GM18508 (cell line): ENCODE measurements around the gene CR2.
"Not testable (repeated sequence)": the region's sequence is repeated elsewhere in the genome, so short reads cannot be mapped to it uniquely, and the experiment has no call there.

ENCODE experiments used
- ATAC-seq: cut with Tn5 transposase; IDR thresholded peaks from one replicate; pipeline ENCODE4 v1.9.1; 2021; ENCODE audit warnings: moderate number of reproducible peaks; ENCODE audit not compliant: insufficient read depth, unreplicated experiment

CR2 gene

DNA sequence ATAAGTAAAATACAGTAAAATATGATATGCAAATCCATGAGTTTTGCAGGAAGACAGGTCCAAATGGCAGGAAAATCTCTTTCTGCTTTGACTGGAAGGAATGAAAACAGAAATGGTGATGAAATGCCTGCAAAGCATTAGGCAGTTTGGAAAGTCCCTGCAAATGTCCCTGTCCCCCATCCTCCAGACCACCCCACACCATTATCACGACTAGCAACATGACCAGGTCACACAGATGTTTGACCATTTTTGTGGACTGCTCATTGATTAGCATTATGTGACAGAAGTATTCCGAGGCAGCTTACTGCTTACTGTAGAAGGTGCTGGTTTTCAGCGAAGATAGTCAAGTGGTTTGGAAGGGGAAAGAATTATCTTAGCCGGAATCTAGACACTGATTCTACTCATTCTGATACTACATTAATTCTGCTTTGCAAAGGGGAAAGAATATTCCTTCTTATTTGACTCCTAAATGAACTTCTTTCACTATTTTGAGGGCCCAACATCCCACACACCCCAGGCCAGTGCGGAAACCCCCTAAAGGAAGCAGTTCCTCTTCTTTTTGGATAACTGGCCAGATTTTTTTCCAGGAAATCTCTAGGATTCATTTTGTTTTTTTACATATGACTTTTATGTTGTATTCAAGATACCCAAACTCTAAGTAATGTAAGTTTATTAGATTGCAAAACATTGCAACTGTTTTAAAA, 9.5 kb upstream of the CR2 start:
- no peak for ATAC-seq

DNA sequence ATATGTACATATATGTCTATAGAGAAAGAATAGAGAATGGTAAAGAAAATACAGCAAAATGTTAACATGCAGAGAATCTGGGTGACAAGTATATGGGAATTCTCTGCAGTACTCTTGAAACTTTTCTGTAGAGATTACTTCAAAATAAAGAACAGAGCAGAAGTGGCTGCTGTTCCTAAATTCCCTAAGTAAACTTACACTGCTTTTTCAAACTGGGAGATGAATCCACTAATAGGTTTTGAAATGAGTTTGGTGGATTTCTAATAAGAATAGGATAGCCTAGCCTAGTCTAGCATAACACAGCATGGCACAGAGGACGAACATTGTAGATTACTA, 450 bp upstream of the CR2 start:
- ATAC-seq, result no peak

DNA sequence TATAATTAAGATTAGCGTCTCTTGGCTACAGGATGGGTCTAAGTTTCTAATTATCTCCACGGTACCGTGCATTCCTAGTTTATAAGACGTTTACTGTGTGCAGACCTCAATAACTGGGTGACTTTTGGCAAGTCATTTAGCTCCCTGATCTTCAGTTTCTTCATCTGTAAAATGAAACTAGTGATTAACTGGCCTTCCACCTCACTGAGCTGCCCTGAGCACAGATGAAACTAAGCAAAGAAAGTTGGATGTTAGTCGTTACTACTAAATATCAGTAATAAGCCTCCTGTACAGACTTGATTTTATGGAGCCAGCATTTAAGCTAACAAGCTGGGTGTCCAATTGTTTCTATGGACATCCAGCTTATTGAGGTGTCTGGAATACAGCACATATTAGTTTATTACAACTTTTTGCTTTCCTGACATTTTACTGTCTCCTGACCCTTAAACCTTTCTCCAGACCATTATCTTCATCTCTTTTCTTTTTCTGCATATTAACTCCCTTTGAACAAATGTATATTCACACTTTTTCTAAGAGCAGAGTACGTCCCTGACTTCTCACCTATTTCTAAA, 1.1 kb downstream of the CR2 start:
- ATAC-seq, result no peak

DNA sequence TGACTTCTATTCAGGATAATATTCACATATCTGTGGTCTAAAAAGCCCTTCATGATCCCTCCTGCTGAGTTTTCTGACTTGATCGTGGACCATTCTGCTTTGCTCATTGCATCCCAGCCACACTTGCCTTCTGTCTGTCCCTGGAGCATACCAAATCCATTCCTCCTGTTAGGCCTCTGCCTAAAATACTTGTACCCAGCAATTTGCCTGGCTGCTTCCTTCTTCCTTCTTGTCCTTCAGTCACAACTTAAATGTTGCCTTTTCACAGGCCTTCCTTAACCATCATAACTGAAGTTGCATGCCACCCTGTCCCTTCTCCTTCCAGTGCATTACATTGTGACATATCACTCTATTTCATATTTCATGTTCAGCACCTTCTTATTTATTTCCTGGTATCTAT, 4.3 kb downstream of the CR2 start:
- ATAC-seq, result no peak

DNA sequence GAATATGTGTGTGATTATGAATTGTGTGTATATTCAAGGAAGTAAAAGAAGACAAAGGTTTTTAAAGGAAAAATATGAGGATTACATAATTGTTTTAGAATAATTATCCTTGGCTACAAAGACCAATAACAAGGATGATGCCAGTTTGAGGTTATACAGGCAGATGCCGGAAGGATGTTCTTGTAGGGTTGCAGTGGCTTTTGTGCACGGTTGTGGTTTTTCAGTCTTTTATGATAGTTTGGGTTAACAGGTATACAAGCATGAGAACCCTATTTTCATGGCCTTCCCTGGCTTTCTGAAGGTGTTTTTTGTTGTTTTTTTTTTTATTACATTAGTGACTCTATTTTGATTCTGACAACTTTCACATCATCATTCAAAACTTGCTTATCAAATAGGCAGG, 4.9 kb downstream of the CR2 start:
- no peak for ATAC-seq

DNA sequence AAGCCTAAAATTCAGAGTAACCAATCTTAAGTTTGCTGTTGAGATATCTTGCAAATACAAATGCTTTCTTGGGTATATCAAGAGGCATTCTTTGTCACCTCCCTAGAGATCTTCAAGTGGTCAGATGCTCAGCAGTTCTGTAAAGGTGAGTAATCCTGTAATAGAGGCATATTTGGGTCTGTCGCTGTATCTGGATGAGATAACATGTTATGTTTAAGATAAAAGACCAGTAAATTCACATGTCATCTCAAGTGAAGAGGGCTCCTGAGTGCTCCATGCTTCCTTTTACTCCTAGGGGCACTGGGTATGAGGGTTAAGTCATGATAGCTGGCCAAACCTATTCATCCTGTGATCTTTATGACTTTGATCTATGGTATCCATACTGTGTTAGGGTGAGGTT, 7.5 kb downstream of the CR2 start:
- no peak for ATAC-seq

DNA sequence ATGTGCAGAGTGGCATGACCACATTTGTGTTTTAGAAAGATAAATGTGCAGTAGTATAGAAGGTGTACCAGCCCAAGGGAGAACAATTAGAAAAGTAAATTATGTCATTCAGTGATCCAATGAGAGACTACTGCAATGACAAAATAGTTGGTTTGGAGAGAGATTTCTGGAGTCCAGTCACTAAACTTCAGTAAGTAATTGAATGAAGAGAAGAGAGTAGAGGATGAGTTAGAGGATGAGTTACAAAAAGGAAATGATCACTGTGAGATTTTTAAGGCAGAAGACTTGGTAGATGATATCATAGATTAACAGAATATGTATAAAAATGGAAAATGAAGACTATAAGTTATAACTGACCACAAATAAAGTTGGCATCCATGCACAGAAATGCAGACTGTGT, 8.4 kb downstream of the CR2 start:
- no peak for ATAC-seq

DNA sequence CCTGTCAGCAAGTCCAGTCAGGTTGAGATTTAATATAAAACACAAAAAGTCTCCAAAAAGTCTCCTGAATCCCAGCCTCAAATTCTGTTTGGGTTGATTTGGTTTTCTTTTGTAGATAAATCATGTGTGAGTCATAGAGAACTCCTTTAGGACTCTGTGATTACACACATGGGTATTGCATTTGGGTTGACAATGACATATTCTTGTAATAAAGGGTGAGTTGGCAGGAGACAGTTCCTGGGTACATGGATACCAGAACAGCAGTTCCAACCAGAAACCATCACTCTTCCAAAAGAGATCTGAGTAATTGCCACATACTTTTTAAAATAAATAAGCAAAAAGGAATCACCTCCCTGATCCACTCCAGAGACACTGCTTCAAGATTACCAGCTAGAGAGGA, 8.9 kb downstream of the CR2 start:
- ATAC-seq, result no peak

DNA sequence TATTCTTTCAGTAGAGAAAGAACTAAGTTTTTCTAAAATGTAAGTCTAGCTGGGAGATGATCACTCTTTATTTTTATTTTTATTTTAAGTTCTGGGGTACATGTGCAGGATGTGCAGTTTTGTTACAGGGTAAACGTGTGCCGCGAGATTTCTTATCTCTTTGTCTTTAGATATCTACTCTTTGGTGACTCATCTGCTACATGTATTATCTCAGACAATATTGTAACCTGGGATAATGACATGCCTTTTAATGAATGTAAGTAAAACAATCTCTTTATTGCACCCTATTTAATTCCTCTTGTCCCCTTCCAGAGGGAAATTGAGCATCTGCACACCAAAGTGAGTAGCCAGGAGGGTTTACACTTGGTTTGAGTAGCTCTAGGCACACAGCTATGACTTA, 9.4 kb downstream of the CR2 start:
- ATAC-seq, result no peak

DNA sequence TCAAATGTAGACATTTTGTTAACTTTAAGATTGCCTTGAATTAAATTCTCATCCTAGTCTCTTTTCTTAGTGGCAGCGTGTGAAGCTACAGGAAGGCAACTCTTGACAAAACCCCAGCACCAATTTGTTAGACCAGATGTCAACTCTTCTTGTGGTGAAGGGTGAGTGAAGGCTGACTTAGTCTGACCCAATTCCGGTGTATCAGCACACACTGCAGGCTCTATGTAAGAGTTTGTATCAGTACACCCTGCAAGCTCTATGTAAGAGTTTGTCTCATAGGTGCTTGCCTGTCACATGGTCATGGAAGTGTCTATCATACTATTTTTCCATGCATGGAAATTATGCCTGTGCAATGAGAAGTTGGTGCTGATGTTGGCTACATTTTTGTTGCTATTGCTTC, 16.8 kb downstream of the CR2 start:
- ATAC-seq, result no peak

DNA sequence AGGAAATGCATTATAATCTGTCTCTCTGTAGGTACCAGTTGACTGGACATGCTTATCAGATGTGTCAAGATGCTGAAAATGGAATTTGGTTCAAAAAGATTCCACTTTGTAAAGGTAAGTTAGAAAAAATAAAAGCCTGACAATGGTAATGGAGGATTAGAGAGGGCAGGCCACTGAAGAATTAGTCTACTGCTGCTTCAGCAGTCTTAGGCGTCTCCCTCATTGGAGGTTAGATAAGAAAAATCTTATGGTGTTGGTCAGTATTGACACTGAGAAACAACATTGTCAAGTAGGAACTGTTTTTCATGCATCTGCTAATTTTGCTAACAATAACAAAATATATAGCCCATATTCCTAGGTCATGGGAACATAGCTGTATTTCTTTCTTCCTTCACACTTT, 20.1 kb downstream of the CR2 start:
- ATAC-seq, result no peak

DNA sequence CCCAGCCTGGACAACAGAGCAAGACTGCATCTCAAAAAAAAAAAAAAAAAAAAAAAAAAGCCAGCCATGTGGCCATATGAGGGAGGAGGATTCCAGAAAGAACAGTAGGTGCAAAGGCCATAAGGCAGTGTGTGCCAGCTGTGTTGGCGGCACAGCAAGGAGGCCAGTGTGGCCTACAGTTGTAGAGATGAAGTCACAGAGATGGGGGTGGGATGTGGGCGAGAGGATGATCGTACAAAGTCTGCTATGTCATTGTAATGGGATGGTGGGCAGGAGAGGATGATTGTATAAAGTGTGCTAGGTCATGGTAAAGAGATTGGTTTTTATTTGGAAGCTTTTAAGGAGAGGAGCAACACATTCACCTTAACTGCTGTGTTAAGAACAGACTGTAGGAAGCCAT, 32.1 kb downstream of the CR2 start:
- ATAC-seq, result no peak

DNA sequence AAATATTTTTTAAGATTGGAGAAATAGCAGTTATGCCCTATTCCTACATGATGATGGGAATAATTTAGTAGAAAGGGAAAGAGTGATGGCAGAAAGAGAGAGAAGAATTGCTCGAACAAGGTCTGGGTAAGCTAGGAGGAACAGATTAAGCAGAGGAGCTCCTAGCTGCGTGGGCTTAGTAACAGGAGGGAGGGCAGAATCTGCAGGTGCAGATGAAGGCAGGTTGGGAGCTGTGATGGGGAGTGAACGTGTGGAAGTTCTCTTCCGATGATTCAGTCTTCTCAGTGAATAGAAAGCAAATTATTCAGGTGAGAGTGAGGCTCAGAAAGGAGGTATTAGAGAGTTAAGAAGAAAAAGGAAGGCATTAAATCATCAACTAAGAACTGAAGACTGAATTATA, 33.5 kb downstream of the CR2 start:
- ATAC-seq, result no peak

DNA sequence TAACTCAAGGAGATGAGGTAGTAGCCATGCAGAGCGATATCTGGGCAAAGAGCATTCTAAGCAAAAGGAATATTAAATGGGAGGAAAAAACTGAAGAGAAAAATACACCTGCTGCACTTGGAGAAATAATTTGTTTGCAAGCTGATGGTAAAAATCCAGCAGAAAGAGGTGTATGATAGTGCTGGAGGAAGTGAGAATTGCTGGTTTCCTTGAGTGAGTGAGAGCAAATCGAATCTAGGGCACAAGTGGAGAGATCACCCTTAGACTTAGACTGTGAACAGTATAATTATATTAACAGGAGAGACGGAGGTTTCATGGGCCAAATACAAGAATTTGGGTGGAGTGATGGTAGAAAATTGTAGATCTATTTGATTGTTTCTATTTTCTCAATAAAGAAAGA, 39.1 kb downstream of the CR2 start:
- ATAC-seq, result no peak

DNA sequence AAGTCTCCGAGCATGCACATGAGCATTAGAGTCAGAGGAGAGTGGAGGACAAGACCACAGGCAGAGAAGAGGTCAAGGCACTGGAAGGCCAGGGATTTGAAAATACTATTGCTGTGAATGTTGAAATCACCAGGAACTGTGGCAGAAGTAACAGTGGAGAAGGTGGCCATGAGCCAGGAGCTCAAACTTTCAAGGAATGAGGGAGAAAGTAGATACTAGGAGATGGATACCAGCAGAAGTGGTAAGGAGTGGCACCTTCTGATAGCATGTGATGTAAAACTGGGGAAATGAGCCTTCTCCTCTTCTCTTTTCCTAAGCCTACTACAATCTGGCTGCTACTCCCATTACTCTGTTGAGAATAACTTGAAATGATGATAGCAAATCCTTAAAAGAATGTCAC, 40.0 kb downstream of the CR2 start:
- ATAC-seq, result no peak

DNA sequence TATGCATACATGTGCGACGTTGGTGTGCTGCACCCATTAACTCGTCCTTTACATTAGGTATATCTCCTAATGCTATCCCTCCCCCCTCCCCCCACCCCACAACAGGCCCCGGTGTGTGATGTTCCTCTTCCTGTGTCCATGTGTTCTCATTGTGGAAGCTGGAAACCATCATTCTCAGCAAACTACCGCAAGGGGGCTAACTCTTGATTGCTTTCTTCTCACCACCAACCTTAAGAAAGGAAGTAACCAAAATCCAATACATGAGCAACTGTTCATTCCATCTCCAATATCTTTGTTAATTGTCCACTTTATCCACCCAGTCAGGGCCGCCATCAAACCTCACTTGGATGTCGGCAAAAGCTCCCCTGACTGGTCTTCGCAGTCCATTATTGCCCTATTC, 41.2 kb downstream of the CR2 start:
- not testable (repeated sequence) for ATAC-seq

DNA sequence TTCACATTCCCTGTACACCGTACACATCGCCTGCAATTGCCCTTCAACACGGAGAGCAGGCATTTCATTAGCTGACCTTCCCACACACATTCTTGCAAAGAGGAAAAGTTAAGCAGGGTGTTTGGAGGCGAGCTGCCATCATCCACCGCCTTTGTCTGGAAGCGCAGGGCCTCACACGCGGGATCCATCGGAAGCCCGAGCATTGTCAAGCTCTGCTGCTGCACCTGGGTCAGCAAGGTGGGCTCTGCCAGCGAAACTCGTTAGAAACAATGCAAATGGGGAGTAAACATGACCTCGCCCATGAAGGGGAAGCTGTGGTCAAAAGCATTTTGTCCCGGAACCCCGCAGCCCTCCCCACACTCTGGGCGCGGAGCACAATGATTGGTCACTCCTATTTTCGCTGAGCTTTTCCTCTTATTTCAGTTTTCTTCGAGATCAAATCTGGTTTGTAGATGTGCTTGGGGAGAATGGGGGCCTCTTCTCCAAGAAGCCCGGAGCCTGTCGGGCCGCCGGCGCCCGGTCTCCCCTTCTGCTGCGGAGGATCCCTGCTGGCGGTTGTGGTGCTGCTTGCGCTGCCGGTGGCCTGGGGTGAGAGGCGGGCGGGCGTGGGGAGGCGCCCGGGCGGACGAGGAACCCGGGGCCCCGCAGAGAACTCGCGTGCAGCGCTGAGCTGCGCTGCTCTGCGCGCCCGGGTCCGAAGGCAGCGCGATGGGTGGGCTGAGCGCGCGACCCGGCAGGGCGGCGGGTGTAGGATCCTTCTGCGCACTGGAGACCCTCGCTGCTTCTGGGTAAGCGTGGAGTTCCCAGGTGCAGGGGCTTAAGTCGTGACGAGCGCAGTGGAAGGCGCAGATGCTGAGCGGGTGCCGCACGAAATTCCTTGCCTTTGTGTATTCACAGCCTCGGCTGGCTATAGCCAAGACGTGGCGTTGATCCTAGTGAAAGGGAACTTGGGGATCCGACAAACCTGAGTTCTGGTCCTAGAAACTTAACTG, 42.0 kb downstream of the CR2 start, which contains the start of gene CR1:
Gene CR1, plus strand, starts transcription at position 357 of the 992 bp plus-strand sequence. Its CDS starts 111 bp downstream, at position 468.
- no peak for ATAC-seq

DNA sequence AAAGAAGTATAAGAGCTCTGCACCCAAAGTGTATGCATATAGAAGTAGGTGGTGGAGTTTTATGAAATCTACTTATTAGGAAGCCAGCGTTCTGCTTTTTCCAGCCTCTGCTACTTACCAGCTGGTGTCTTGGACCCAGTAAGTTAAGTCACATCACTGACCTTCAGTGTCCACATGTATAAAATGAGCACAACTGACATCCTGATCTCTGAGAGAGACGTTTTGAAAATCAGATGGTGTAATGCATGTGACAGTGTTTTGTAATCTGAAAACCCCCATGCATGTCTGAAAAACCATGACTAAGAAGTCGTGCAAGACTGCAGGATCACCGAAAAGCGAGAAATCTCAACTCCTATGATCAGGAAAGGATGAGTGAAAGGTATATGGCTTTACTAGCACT, 43.8 kb downstream of the CR2 start:
- ATAC-seq, result no peak

DNA sequence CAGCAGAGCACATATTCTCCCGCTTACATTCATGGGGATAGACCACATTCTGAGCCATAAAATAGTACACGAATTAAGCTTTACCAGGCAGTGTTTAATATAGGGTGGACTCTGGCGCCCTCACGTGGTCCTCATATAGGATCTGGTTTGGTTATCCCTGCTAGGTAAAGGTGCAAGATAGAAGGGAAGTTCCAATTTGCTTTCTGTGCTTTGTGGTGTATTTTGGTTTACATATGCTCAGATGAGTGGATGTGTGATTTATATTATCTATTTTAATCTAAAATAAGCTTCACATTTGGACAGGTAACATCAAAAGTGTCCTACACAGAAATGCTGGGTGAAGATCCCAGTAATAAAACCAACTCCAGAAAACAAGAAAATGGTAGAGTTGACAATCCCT, 45.4 kb downstream of the CR2 start:
- no peak for ATAC-seq

DNA sequence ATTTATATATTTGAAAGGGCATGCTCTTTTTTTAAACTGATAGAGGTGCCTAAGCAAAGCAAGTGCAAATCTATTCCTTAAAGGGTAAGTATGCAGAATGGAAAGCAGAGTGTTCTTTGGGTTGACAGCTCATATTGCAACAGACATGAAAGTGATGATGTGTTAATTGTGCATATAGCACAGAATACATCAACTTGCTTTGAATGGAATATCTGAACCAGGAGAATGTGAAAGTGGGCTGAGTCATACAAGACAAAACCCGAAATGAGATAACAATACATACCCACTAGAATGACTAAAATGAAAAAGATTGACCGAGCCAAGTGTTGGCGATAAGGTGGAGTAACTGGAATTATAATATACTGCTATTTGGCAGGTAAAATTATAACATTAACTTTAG, 46.2 kb downstream of the CR2 start:
- no peak for ATAC-seq

DNA sequence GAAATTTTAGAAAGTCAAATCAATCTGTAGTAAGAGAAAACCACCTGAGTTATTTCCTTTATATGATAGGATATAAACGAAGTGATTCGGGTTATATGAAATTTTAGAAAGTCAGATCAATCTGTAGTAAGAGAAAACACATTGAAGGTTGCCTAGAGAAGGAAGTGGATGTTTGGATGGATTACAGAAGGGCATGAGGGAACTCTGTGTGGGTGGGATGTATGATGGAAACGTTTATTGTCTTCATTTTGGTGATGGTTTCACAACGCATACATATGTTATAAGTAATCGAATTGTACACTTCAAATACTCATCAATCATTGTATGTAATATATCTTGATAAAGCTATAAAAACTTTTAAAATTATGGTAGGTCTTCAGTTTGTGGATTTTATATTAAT, 46.9 kb downstream of the CR2 start:
- no peak for ATAC-seq
